ENCODE data around the gene HES1. TPM values are rescaled to one million over a fixed set of nuclear protein-coding genes. Genes with fewer than 3 reads are reported as not detected.
"Not testable (repeated sequence)": the region's sequence is repeated elsewhere in the genome, so short reads cannot be mapped to it uniquely, and the experiment has no call there.

The HES1 gene
- total RNA-seq (2012; rRNA removed): 0.87 and 1.0 TPM in 2 replicates

GRCh38 chr3:194135806-194136518 lies at the start of gene HES1:
HES1 (plus strand) TSS chr3:194136148; CDS start chr3:194136381, 233 bp downstream.
- Histone ChIP-seq H3K9ac (ENCODE audit: low read depth, low read length) (peak within 1 kb of the TSS; percentile 93), H3K27me3 (ENCODE audit: control insufficient read depth, insufficient read depth, low read length) (peaks cover 26% of the 10 kb centered on the region)

GRCh38 chr3:194086388-194087075 lies 49.4 kb upstream of the HES1 start:
- peaks cover 10% of the 10 kb centered on the region for H3K27me3 ChIP-seq (ENCODE audit: control insufficient read depth, insufficient read depth, low read length)
- peaks cover 38% of the 10 kb centered on the region for H3K4me1 ChIP-seq (ENCODE audit: control insufficient read depth, insufficient read depth, low read length)
- H3K4me2 ChIP-seq (ENCODE audit: low read length): no peak overlapping the region
- H3K4me3 ChIP-seq (ENCODE audit: low read length): no peak overlapping the region
- no peaks in the 10 kb centered on the region for H3K9me3 ChIP-seq (replicated peaks; ENCODE audit: low read length)
- no peaks in the 10 kb centered on the region for H3K36me3 ChIP-seq (ENCODE audit: insufficient read depth, low read length)
- H3K9ac ChIP-seq (ENCODE audit: low read depth, low read length): no peak overlapping the region

More at GRCh38 chr3:194135806-194136518, at the start of gene HES1:
- H3K4me1 ChIP-seq (ENCODE audit: control insufficient read depth, insufficient read depth, low read length): peaks cover 49% of the 10 kb centered on the region
- peak within 1 kb of the TSS; percentile 81 for H3K4me2 ChIP-seq (ENCODE audit: low read length)
- H3K9me3 ChIP-seq (replicated peaks; ENCODE audit: low read length): no peaks in the 10 kb centered on the region
- peak within 1 kb of the TSS; percentile 75 for H3K4me3 ChIP-seq (ENCODE audit: low read length)
- H3K36me3 ChIP-seq (ENCODE audit: insufficient read depth, low read length): no peaks in the 10 kb centered on the region

- peaks cover 6% of the 10 kb centered on the region for H3K27me3 ChIP-seq (ENCODE audit: control insufficient read depth, insufficient read depth, low read length)
- no peak overlapping the region for H3K9ac ChIP-seq (ENCODE audit: low read depth, low read length)
- H3K4me2 ChIP-seq (ENCODE audit: low read length): no peak overlapping the region
- H3K4me3 ChIP-seq (ENCODE audit: low read length): no peak overlapping the region
- H3K9me3 ChIP-seq (replicated peaks; ENCODE audit: low read length): no peaks in the 10 kb centered on the region
- peaks cover 38% of the 10 kb centered on the region for H3K4me1 ChIP-seq (ENCODE audit: control insufficient read depth, insufficient read depth, low read length)
- no peaks in the 10 kb centered on the region for H3K36me3 ChIP-seq (ENCODE audit: insufficient read depth, low read length)
Observed at GRCh38 chr3:194087280-194087679, 48.7 kb upstream of the HES1 start.

GRCh38 chr3:194087995-194088855 lies 47.7 kb upstream of the HES1 start:
- peaks cover 30% of the 10 kb centered on the region for H3K4me1 ChIP-seq (ENCODE audit: control insufficient read depth, insufficient read depth, low read length)
- peaks cover 6% of the 10 kb centered on the region for H3K27me3 ChIP-seq (ENCODE audit: control insufficient read depth, insufficient read depth, low read length)
- H3K4me2 ChIP-seq (ENCODE audit: low read length): no peak overlapping the region

GRCh38 chr3:194089357-194090177 lies 46.4 kb upstream of the HES1 start:
- Histone ChIP-seq H3K9me3 (replicated peaks; ENCODE audit: low read length) (no peaks in the 10 kb centered on the region), H3K4me1 (ENCODE audit: control insufficient read depth, insufficient read depth, low read length) (peaks cover 23% of the 10 kb centered on the region), H3K9ac (ENCODE audit: low read depth, low read length) (no peak overlapping the region), H3K4me2 (ENCODE audit: low read length) (peak overlapping the region; percentile 34), H3K36me3 (ENCODE audit: insufficient read depth, low read length) (no peaks in the 10 kb centered on the region), H3K4me3 (ENCODE audit: low read length) (no peak overlapping the region), H3K27me3 (ENCODE audit: control insufficient read depth, insufficient read depth, low read length) (no peaks in the 10 kb centered on the region)

More at GRCh38 chr3:194087995-194088855, 47.7 kb upstream of the HES1 start:
- Histone ChIP-seq H3K36me3 (ENCODE audit: insufficient read depth, low read length) (no peaks in the 10 kb centered on the region), H3K4me3 (ENCODE audit: low read length) (no peak overlapping the region), H3K9me3 (replicated peaks; ENCODE audit: low read length) (no peaks in the 10 kb centered on the region), H3K9ac (ENCODE audit: low read depth, low read length) (no peak overlapping the region)

- Histone ChIP-seq H3K4me2 (ENCODE audit: low read length) (peak overlapping the region; percentile 29), H3K4me1 (ENCODE audit: control insufficient read depth, insufficient read depth, low read length) (peaks cover 23% of the 10 kb centered on the region)
- not testable (repeated sequence) for H3K9me3 ChIP-seq (replicated peaks; ENCODE audit: low read length); H3K4me3 ChIP-seq (ENCODE audit: low read length); H3K36me3 ChIP-seq (ENCODE audit: insufficient read depth, low read length); H3K9ac ChIP-seq (ENCODE audit: low read depth, low read length); H3K27me3 ChIP-seq (ENCODE audit: control insufficient read depth, insufficient read depth, low read length)
Observed at GRCh38 chr3:194090178-194090555, 45.8 kb upstream of the HES1 start.

- Histone ChIP-seq H3K9ac (ENCODE audit: low read depth, low read length) (no peak overlapping the region), H3K36me3 (ENCODE audit: insufficient read depth, low read length) (no peaks in the 10 kb centered on the region), H3K4me2 (ENCODE audit: low read length) (no peak overlapping the region), H3K4me3 (ENCODE audit: low read length) (no peak overlapping the region), H3K27me3 (ENCODE audit: control insufficient read depth, insufficient read depth, low read length) (no peaks in the 10 kb centered on the region), H3K9me3 (replicated peaks; ENCODE audit: low read length) (no peaks in the 10 kb centered on the region), H3K4me1 (ENCODE audit: control insufficient read depth, insufficient read depth, low read length) (peaks cover 23% of the 10 kb centered on the region)
Observed at GRCh38 chr3:194090716-194091115, 45.2 kb upstream of the HES1 start.

GRCh38 chr3:194091141-194091540 lies 44.8 kb upstream of the HES1 start:
- Histone ChIP-seq H3K4me2 (ENCODE audit: low read length) (no peak overlapping the region), H3K9ac (ENCODE audit: low read depth, low read length) (no peak overlapping the region), H3K27me3 (ENCODE audit: control insufficient read depth, insufficient read depth, low read length) (no peaks in the 10 kb centered on the region), H3K36me3 (ENCODE audit: insufficient read depth, low read length) (no peaks in the 10 kb centered on the region), H3K9me3 (replicated peaks; ENCODE audit: low read length) (no peaks in the 10 kb centered on the region), H3K4me1 (ENCODE audit: control insufficient read depth, insufficient read depth, low read length) (peaks cover 23% of the 10 kb centered on the region), H3K4me3 (ENCODE audit: low read length) (no peak overlapping the region)

- H3K4me1 ChIP-seq (ENCODE audit: control insufficient read depth, insufficient read depth, low read length): peaks cover 23% of the 10 kb centered on the region
- H3K9ac ChIP-seq (ENCODE audit: low read depth, low read length); H3K4me3 ChIP-seq (ENCODE audit: low read length); H3K36me3 ChIP-seq (ENCODE audit: insufficient read depth, low read length); H3K4me2 ChIP-seq (ENCODE audit: low read length); H3K9me3 ChIP-seq (replicated peaks; ENCODE audit: low read length); H3K27me3 ChIP-seq (ENCODE audit: control insufficient read depth, insufficient read depth, low read length): not testable (repeated sequence)
Observed at GRCh38 chr3:194091897-194092296, 44.1 kb upstream of the HES1 start.

- no peaks in the 10 kb centered on the region for H3K9me3 ChIP-seq (replicated peaks; ENCODE audit: low read length)
- H3K4me1 ChIP-seq (ENCODE audit: control insufficient read depth, insufficient read depth, low read length): peaks cover 23% of the 10 kb centered on the region
- no peak overlapping the region for H3K4me3 ChIP-seq (ENCODE audit: low read length)
- H3K36me3 ChIP-seq (ENCODE audit: insufficient read depth, low read length): no peaks in the 10 kb centered on the region
- H3K4me2 ChIP-seq (ENCODE audit: low read length): no peak overlapping the region
- no peak overlapping the region for H3K9ac ChIP-seq (ENCODE audit: low read depth, low read length)
- no peaks in the 10 kb centered on the region for H3K27me3 ChIP-seq (ENCODE audit: control insufficient read depth, insufficient read depth, low read length)
Observed at GRCh38 chr3:194092881-194093301, 43.1 kb upstream of the HES1 start.

Data from skeletal muscle satellite cell (primary cell).